GM12872 (cell line): ENCODE data around the gene LEP.

Source experiments
- TF ChIP-seq, protein P1 (sequence below): IDR thresholded peaks from 3 replicates; pipeline ENCODE4 v1.5.1; 2011; ENCODE audit warnings: low read depth, mild to moderate bottlenecking, low read length, moderate library complexity; ENCODE audit not compliant: insufficient read depth

Gene LEP

DNA sequence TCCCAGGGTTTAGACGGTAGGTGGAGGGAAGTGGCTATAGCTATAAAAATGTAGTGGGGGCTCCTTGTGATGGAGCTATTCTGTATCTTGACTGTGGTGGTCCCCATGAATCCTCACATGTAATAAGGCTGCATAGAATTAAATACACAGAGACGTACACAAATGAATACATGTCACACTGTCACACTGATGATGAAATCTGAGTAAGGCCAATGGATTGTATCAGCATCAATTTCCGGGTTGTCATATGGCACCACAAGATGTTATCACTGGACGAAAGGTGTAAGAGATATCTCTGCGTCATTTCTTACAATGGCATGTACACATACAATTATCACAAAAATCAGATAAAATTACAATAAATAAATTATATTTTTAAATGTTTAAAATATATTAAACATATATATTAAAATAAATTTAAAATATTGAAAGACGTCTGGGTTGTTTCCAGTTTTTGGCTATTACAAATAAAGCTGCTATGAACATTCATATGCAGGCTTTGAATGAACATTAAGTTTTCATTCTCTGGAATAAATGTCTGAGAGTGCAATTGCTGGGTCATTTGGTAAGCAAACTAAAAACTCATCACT is 38.1 kb downstream of the LEP start:
- TF ChIP-seq, protein P1, sequence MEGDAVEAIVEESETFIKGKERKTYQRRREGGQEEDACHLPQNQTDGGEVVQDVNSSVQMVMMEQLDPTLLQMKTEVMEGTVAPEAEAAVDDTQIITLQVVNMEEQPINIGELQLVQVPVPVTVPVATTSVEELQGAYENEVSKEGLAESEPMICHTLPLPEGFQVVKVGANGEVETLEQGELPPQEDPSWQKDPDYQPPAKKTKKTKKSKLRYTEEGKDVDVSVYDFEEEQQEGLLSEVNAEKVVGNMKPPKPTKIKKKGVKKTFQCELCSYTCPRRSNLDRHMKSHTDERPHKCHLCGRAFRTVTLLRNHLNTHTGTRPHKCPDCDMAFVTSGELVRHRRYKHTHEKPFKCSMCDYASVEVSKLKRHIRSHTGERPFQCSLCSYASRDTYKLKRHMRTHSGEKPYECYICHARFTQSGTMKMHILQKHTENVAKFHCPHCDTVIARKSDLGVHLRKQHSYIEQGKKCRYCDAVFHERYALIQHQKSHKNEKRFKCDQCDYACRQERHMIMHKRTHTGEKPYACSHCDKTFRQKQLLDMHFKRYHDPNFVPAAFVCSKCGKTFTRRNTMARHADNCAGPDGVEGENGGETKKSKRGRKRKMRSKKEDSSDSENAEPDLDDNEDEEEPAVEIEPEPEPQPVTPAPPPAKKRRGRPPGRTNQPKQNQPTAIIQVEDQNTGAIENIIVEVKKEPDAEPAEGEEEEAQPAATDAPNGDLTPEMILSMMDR = no peak

DNA sequence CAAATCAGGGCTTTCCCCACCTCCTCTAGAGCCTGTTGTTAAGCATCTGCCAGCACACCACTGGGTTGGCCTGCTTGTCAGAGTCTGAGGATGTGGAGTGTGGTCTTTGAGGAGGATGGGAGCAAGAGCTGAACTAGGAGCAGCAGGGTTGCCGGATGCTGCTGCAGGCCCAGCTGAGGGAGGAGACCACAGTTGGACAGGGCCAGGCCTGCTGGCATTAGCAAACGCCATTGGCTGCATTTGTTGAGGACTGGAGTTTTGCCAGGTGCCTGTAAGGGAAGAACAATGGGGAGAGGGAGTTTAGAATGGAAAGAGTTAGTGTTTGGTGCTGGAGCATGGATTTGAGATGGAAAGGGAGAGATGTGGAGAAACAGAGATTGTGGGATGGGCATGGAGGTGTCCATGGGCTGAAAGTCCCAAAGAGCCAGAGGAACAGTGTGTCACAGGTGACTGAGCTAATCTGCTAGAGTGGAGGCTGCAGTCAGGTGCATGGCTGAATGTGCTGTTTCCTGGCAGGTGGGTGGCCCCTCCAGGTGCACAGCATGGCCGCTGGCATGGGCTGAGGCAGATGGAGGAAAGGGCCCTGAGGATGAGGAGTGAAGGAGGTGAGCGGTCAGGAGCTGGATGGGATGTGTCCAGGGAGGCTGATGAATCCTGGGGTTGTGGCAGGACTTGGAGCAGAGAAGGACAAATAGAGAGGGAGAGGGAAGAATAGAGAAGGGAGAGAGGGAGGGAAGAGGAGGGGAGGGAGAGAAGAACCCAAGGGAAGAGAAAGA is 40.7 kb downstream of the LEP start:
- TF ChIP-seq, protein P1 = no peak

DNA sequence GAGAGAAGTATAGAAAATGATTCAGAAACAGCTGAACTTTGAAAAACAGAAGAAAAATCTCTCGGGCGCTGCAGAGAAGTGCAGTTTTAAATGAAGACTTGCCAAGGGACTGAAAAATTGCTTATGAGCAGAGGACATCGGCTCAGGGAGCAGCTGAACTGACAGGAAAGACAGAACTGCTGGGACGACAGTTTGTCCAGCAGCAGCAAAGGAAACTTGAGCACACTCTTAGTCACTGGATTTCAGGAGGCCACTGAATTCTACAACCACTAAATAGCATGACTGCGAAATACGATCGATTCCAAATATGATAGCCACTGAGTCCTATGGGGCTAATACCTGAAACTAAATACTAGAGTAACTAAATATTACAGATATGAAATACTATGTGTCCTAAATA is 43.0 kb downstream of the LEP start:
- TF ChIP-seq, protein P1 = no peak

DNA sequence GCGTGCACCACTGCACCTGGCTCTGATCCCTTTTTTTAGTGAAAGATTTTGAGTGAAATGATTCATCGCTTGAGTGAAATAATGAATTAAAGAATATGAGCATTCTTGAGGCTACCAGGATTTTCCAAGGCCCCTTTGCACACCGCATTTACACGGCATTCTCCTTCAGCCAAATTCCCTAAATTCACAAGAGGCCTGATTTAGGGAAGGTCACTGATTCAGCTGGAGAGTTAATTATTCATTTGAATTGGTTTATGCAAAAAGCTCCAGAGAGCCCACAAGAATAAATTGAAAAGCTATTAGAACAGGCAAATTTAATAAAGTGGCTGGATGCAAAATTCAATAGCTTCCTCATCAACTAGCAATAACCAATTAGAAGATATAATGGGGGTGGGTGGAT is 46.5 kb downstream of the LEP start:
- TF ChIP-seq, protein P1 = no peak

DNA sequence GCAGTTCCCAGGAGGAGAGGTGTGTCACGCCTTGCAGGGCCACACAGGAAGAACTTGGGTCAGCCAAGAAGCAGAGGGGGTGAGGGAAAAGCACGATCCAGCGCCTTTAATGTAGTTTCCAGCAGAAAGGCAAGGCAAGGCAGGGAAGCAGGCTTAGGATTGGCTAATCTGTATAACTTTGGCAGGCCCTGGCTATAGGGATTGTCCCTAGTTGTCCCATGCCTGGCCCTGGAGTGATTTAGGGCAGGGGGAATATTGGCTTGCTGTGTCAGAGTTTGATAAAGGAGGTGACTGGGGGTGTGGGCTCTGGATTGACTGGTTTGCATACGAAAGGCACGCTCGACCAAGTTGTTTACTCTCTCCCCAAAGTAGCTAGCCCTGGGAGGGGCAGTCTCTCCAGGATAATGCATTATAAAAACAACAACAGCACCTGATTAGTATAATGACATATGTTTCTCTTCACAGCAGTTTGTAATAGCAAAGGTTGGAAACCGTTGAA is 58.1 kb downstream of the LEP start:
- TF ChIP-seq, protein P1 = no peak

DNA sequence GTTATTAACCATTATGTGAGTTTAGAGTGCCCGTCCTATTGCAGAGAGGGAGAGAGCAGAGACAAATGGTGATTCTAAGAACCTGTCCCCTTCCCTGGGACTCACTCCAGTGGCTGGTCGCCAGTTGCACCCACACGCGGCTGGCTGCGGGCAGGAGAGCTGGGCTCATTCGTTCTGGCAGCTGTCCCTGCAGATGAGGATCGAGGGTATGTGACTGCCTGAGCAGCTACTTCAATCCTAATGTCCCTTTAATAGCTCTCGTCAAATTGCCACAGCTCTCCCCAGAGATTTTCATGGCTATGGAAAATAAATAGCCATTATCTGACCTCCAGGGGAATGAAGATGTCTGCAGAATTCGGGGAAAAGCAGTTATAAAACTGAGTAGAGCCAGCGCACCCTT is 61.1 kb downstream of the LEP start:
- TF ChIP-seq, protein P1 = no peak

DNA sequence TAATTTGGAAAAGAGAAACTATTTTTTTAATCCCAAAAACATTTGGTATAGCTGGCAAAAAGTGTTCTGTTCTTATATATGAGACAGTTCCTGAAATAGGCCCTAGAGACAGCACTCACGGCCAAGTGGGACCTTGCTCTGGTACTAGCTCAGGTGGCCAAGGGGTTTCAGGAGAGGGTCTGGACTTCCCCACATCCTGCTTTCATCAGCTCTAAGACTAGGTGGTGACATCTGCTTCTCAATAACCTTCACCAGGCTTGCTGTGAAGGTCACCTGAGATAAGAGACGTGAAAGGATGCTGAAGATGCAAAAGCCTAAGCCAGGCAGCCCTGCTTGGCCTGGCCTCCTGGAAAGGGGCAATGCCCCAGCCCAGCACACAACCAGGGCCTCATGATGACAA is 62.1 kb downstream of the LEP start:
- TF ChIP-seq, protein P1 = no peak
